HepG2 (cell line): Measurements from ENCODE around the gene PRMT5. TPM values are rescaled to one million over a fixed set of nuclear protein-coding genes. Genes with fewer than 3 reads are reported as not detected.

Source experiments
- KDM3A ChIP-seq: IDR thresholded peaks from 2 replicates; pipeline ENCODE4 v1.6.1; 2018; ENCODE audit warnings: low read depth, missing compliant biosample characterization
- MXD1 ChIP-seq: sonication (generic); formaldehyde crosslinking; IDR thresholded peaks from 2 replicates; pipeline ENCODE4 v1.4.0; 2020; ENCODE audit warnings: mild to moderate bottlenecking, missing genetic modification reagents
- RFX1 ChIP-seq: fragments of 450-650 bp; IDR thresholded peaks from 2 replicates; pipeline ENCODE4 v1.6.1; 2017
- RXRA ChIP-seq: sonication (generic); formaldehyde crosslinking; IDR thresholded peaks from 2 replicates; pipeline ENCODE4 v1.5.1; 2020; ENCODE audit warnings: missing genetic modification reagents
- SIN3A ChIP-seq: IDR thresholded peaks from 2 replicates; pipeline ENCODE4 v1.6.1; 2011; ENCODE audit warnings: low read depth, mild to moderate bottlenecking, control low read depth, low read length, borderline replicate concordance
- SP140L ChIP-seq: sonication (generic); formaldehyde crosslinking; IDR thresholded peaks from 2 replicates; pipeline ENCODE4 v1.4.0; 2020; ENCODE audit warnings: missing genetic modification reagents, borderline replicate concordance
- SRY ChIP-seq: sonication (generic); formaldehyde crosslinking; IDR thresholded peaks from 2 replicates; pipeline ENCODE4 v1.8.0; 2022; ENCODE audit warnings: mild to moderate bottlenecking, missing genetic modification reagents
- TAF15 ChIP-seq: fragments of 200-400 bp; formaldehyde crosslinking; IDR thresholded peaks from one replicate; pipeline ENCODE4 v1.6.1; 2018; ENCODE audit warnings: mild to moderate bottlenecking, low read depth, low read length; ENCODE audit not compliant: poor library complexity, severe bottlenecking
- TBL1XR1 ChIP-seq: fragments of 150-350 bp; IDR thresholded peaks from 2 replicates; pipeline ENCODE4 v1.6.1; 2014; ENCODE audit warnings: borderline replicate concordance, low read length; ENCODE audit not compliant: partially characterized antibody
- TOE1 ChIP-seq: sonication (generic); formaldehyde crosslinking; IDR thresholded peaks from 2 replicates; pipeline ENCODE4 v1.4.0; 2020; ENCODE audit warnings: mild to moderate bottlenecking, missing genetic modification reagents
- ZBTB1 ChIP-seq: sonication (generic); formaldehyde crosslinking; IDR thresholded peaks from 2 replicates; pipeline ENCODE4 v1.4.0; 2020; ENCODE audit warnings: missing genetic modification reagents, borderline replicate concordance
- ZFYVE20 ChIP-seq: sonication (generic); formaldehyde crosslinking; IDR thresholded peaks from 2 replicates; pipeline ENCODE4 v1.8.0; 2023; ENCODE audit warnings: low read depth, mild to moderate bottlenecking, moderate library complexity, missing genetic modification reagents, borderline replicate concordance
- ZNF407 ChIP-seq: sonication (generic); formaldehyde crosslinking; IDR thresholded peaks from one replicate; pipeline ENCODE4 v1.5.1; 2020; ENCODE audit warnings: mild to moderate bottlenecking, missing genetic modification reagents; ENCODE audit errors: not compliant biosample characterization
- ZNF557 ChIP-seq: sonication (generic); formaldehyde crosslinking; IDR thresholded peaks from 2 replicates; pipeline ENCODE4 v1.4.0; 2020; ENCODE audit warnings: missing genetic modification reagents
- polyA plus RNA-seq, 8 experiments: library from polyadenylated mRNA; depleted of rRNA in 3 of 8; stranded (reverse) in 7 of 8; unstranded in 1 of 8; fragments of >200 nt; fragmentation: Illumina TruSeq in 4 of 8; extraction: Trizol in 4 of 8; gene quantifications; 2 replicates each; pipeline versions ENCODE4 v1.2.1 to v1.2.3, GENCODE V29; 2011 to 2016; ENCODE audit warnings: low read depth in 4 of 8, missing spikeins in 1 of 8, mixed read lengths in 1 of 8; ENCODE audit not compliant: insufficient read depth in 1 of 8
- total RNA-seq, 5 experiments: library from RNA; depleted of rRNA; stranded (reverse); fragments of >200 nt; fragmentation: Illumina TruSeq; extraction: Trizol; gene quantifications; 2 replicates each; pipeline ENCODE4 v1.2.3, GENCODE V29; 2016; ENCODE audit warnings: low read depth in 1 of 5
- TF ChIP-seq, protein P1 (sequence below): sonication (generic); formaldehyde crosslinking; IDR thresholded peaks from 2 replicates; pipeline ENCODE4 v1.8.0; 2022; ENCODE audit warnings: mild to moderate bottlenecking, missing genetic modification reagents, borderline replicate concordance
- TF ChIP-seq, protein P2 (sequence below): sonication (generic); formaldehyde crosslinking; IDR thresholded peaks from 2 replicates; pipeline ENCODE4 v1.4.0; 2020; ENCODE audit warnings: mild to moderate bottlenecking, missing genetic modification reagents
- TF ChIP-seq, protein P3 (sequence below): sonication (generic); formaldehyde crosslinking; IDR thresholded peaks from 2 replicates; pipeline ENCODE4 v1.5.0; 2020; ENCODE audit warnings: missing genetic modification reagents

PRMT5 gene
- total and polyA plus RNA-seq, 2 of the 13 experiments (the other 11 are each of a cell fraction or from before 2014, with no cell fraction given), result 210 to 354 TPM

DNA sequence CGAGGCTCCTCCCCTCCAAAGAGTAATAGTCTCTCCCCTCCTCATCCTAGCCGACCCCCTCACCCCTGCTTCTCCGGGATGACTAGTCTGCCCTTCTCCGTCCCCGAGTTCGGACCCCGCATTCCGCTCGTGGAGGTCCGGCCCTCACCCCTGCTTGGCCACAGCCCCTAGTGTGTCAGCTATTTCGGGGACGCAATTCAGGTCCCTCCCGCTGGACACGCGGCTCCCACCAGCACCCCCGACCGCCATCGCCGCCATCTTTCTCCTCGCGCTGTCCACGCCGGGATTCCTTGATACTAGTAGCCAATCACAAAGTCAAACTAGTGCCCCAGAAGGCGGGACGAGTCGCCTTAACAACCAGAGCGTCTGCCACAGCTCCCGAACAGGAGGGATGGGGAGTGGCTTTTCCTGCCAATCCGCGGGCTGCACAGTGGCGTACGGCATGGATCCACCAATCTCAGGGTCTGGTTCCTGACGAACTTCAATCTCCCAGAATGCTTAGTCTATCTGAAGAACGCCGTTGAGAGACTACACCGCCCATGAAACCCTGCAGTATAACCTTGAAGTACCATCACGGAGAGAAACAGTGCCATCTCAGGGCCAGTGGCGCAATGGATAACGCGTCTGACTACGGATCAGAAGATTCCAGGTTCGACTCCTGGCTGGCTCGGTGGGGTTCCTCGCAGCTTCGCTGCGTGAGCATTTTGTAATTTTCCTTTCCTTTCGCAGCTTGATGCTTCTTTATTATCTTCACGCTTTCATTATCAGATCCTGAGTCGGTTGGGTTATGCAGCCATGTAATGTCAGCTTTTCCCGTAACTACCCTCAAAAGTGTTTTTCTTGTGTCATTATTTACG, at the start of gene PRMT5 (continued):
- TF ChIP-seq, protein P1, sequence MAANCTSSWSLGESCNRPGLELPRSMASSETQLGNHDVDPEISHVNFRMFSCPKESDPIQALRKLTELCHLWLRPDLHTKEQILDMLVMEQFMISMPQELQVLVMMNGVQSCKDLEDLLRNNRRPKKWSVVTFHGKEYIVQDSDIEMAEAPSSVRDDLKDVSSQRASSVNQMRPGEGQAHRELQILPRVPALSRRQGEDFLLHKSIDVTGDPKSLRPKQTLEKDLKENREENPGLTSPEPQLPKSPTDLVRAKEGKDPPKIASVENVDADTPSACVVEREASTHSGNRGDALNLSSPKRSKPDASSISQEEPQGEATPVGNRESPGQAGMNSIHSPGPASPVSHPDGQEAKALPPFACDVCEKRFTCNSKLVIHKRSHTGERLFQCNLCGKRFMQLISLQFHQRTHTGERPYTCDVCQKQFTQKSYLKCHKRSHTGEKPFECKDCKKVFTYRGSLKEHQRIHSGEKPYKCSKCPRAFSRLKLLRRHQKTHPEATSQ (CRISPR knock-in tag), result peak; percentile 93
- TF ChIP-seq, protein P2, sequence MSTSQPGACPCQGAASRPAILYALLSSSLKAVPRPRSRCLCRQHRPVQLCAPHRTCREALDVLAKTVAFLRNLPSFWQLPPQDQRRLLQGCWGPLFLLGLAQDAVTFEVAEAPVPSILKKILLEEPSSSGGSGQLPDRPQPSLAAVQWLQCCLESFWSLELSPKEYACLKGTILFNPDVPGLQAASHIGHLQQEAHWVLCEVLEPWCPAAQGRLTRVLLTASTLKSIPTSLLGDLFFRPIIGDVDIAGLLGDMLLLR (CRISPR knock-in tag), result peak; percentile 87; the same call in 1 of the 2 replicates
- TF ChIP-seq TAF15 (no peak), ZNF557 (peak; percentile 95), RXRA (CRISPR knock-in tag) (peak; percentile 78), TOE1 (CRISPR knock-in tag) (peak; percentile 98), RFX1 (peak; percentile 100), SRY (peak; percentile 99), SIN3A (peak; percentile 84), KDM3A (CRISPR knock-in tag) (peak; percentile 94), TBL1XR1 (peak; percentile 97), MXD1 (CRISPR knock-in tag) (peak; percentile 97), ZFYVE20 (CRISPR knock-in tag) (peak; percentile 83), SP140L (CRISPR knock-in tag) (peak; percentile 99), ZBTB1 (peak; percentile 93; the same call in 1 of the 2 replicates), ZNF407 (CRISPR knock-in tag) (peak; percentile 98)
- TF ChIP-seq, protein P3, sequence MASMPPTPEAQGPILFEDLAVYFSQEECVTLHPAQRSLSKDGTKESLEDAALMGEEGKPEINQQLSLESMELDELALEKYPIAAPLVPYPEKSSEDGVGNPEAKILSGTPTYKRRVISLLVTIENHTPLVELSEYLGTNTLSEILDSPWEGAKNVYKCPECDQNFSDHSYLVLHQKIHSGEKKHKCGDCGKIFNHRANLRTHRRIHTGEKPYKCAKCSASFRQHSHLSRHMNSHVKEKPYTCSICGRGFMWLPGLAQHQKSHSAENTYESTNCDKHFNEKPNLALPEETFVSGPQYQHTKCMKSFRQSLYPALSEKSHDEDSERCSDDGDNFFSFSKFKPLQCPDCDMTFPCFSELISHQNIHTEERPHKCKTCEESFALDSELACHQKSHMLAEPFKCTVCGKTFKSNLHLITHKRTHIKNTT (CRISPR knock-in tag), result peak; percentile 100
